Measurements from ENCODE around the gene TRMT5. TPM values are rescaled to one million over a fixed set of nuclear protein-coding genes. Genes with fewer than 3 reads are reported as not detected.

The TRMT5 gene
- total and polyA plus RNA-seq, 9 of the 15 experiments (the other 6 are each of a cell fraction or from before 2014, with no cell fraction given), result 8.4 to 20.0 (median 15.1) TPM

GRCh38 chr14:61025251-61026223 lies 44.7 kb upstream of the TRMT5 start (continued):
- TF ChIP-seq ZNF318 (IDR thresholded peaks at IDR 0.05; ENCODE audit: borderline replicate concordance in 1 of 2, low read depth in 1 of 2) (no peak), HCFC1 (IDR thresholded peaks at IDR 0.05; ENCODE audit: low read depth, low read length) (no peak), ZNF766 (CRISPR knock-in tag; conservative IDR thresholded peaks at IDR 0.05) (no peak), FOXK1 (CRISPR knock-in tag; IDR thresholded peaks at IDR 0.05; ENCODE audit: borderline replicate concordance) (no peak), RAD21 (CRISPR knock-in tag; conservative IDR thresholded peaks at IDR 0.05 in 1 of 2, IDR thresholded peaks at IDR 0.05 in 1 of 2) (peak; percentile 75 to 78), U2AF2 (optimal IDR thresholded peaks at IDR 0.05; ENCODE audit: low read depth, low read length) (no peak), REST (IDR thresholded peaks at IDR 0.05; ENCODE audit: borderline replicate concordance) (peak; percentile 69; the same call in 1 of the 2 replicates), REST (CRISPR knock-in tag; IDR thresholded peaks at IDR 0.05; ENCODE audit: low read depth) (no peak), HDAC8 (tag; IDR thresholded peaks at IDR 0.05) (no peak)
